DMS79 (cell line): Measurements from ENCODE around the gene GNAQ.
A peak's percentile ranks its signal among the peaks of the same experiment; 100 is the strongest.

Experiments
- DNase-seq: peaks from one replicate; lab custom pipeline; 2025; lab: John Stamatoyannopoulos, UW

GNAQ gene

GRCh38 chr9:77815260-77815659, 216.4 kb downstream of the GNAQ start:
- no peak for DNase-seq

GRCh38 chr9:77811832-77812231, 219.8 kb downstream of the GNAQ start:
- DNase-seq, result no peak

GRCh38 chr9:77810637-77811119, 220.9 kb downstream of the GNAQ start:
- DNase-seq, result no peak

GRCh38 chr9:77810047-77810446, 221.6 kb downstream of the GNAQ start:
- DNase-seq, result no peak

- no peak for DNase-seq
These were observed 222.1 kb downstream of the GNAQ start for GRCh38 chr9:77809552-77809951.

- no peak for DNase-seq
These were observed 222.9 kb downstream of the GNAQ start for GRCh38 chr9:77808751-77809081.

- DNase-seq, result no peak
These were observed 223.5 kb downstream of the GNAQ start for GRCh38 chr9:77807846-77808750.

- DNase-seq, result no peak
These were observed 224.3 kb downstream of the GNAQ start for GRCh38 chr9:77807281-77807683.

- no peak for DNase-seq
These were observed 224.9 kb downstream of the GNAQ start for GRCh38 chr9:77806741-77807140.

- no peak for DNase-seq
These were observed 225.8 kb downstream of the GNAQ start for GRCh38 chr9:77805810-77806209.

- no peak for DNase-seq
These were observed 228.2 kb downstream of the GNAQ start for GRCh38 chr9:77803423-77803822.

GRCh38 chr9:77802515-77803293, 228.9 kb downstream of the GNAQ start:
- DNase-seq, result peak; percentile 26

GRCh38 chr9:77802064-77802463, 229.5 kb downstream of the GNAQ start:
- DNase-seq, result no peak

- no peak for DNase-seq
These were observed 230.6 kb downstream of the GNAQ start for GRCh38 chr9:77800924-77801551.

- no peak for DNase-seq
These were observed 233.5 kb downstream of the GNAQ start for GRCh38 chr9:77798140-77798539.

- DNase-seq, result no peak
These were observed 236.6 kb downstream of the GNAQ start for GRCh38 chr9:77794985-77795384.

GRCh38 chr9:77793849-77794248, 237.8 kb downstream of the GNAQ start:
- DNase-seq, result no peak

GRCh38 chr9:77789891-77790290, 241.7 kb downstream of the GNAQ start:
- no peak for DNase-seq

GRCh38 chr9:77785341-77785740, 246.3 kb downstream of the GNAQ start:
- DNase-seq, result no peak

GRCh38 chr9:77783518-77783917, 248.1 kb downstream of the GNAQ start:
- DNase-seq, result no peak

- no peak for DNase-seq
These were observed 252.6 kb downstream of the GNAQ start for GRCh38 chr9:77779010-77779409.

GRCh38 chr9:77773381-77773780, 258.2 kb downstream of the GNAQ start:
- DNase-seq, result no peak

GRCh38 chr9:77772646-77773045, 259.0 kb downstream of the GNAQ start:
- no peak for DNase-seq
